Panc1 (cell line): Measurements from ENCODE around the gene HTR4. TPM values are rescaled to one million over a fixed set of nuclear protein-coding genes. Genes with fewer than 3 reads are reported as not detected.

ENCODE experiments used
- ATAC-seq: fragments of 200-7000 bp; cut with Tn5 transposase; 2 replicates; pipeline ENCODE4 v1.9.1; 2020; ENCODE audit warnings: mild to moderate bottlenecking, moderate library complexity
- BruUV-seq: library from RNA; stranded (reverse); fragments of 400-500 nt; replicated peaks from 2 replicates; lab custom pipeline; 2021; lab: Mats Ljungman, UMichigan
- CTCF ChIA-PET: fragments of 300-600 bp; sonication (Branson Sonifier 250); formaldehyde crosslinking; loops from one replicate; lab custom pipeline; 2022; ENCODE audit warnings: antibody characterized with exemption; lab: Charles Lee
- POLR2A ChIA-PET: fragments of 300-600 bp; sonication (Branson Sonifier 250); formaldehyde crosslinking; loops from one replicate; lab custom pipeline; 2022; ENCODE audit warnings: antibody characterized with exemption; lab: Charles Lee
- DNase-seq: peaks from one replicate; pipeline ENCODE4 v3.0.0-alpha.2; 2010; ENCODE audit warnings: low read depth, low spot score
- H3K27ac ChIP-seq: 2 replicates; pipeline ENCODE4 v1.5.1; 2011; ENCODE audit warnings: mild to moderate bottlenecking, low read length, inconsistent platforms
- H3K27me3 ChIP-seq: fragments of 200-500 bp; sonication (Bioruptor generic); 2 replicates; pipeline ENCODE4 v1.6.0; 2014; ENCODE audit warnings: low read length, inconsistent platforms; ENCODE audit not compliant: control insufficient read depth, insufficient read depth
- H3K36me3 ChIP-seq: fragments of 200-500 bp; sonication (Bioruptor generic); 2 replicates; pipeline ENCODE4 v1.5.1; 2014; ENCODE audit warnings: inconsistent platforms, mild to moderate bottlenecking, low read length, moderate library complexity; ENCODE audit not compliant: control insufficient read depth, insufficient read depth
- H3K4me1 ChIP-seq: 2 replicates; pipeline ENCODE4 v1.5.1; 2011; ENCODE audit warnings: inconsistent platforms, mild to moderate bottlenecking, low read length, moderate library complexity; ENCODE audit not compliant: control insufficient read depth, insufficient read depth
- H3K4me3 ChIP-seq, 2 experiments: 2 replicates each; pipeline ENCODE4 v1.5.1; 2011 to 2012; ENCODE audit warnings: low read depth in 2 of 2, low read length in 2 of 2, mild to moderate bottlenecking in 2 of 2, inconsistent platforms in 1 of 2, moderate library complexity in 1 of 2
- H3K9me3 ChIP-seq: fragments of 200-500 bp; sonication (Bioruptor generic); 2 replicates; pipeline ENCODE4 v1.5.1; 2014; ENCODE audit warnings: low read depth, mild to moderate bottlenecking, inconsistent platforms, low read length, moderate library complexity; ENCODE audit not compliant: control insufficient read depth, insufficient read depth
- CTCF ChIP-seq: fragments of 450-650 bp; IDR thresholded peaks from 2 replicates; pipeline ENCODE4 v1.5.1; 2017; ENCODE audit warnings: mild to moderate bottlenecking
- POLR2AphosphoS5 ChIP-seq: IDR thresholded peaks from 2 replicates; pipeline ENCODE4 v1.6.1; 2012; ENCODE audit warnings: mild to moderate bottlenecking, low read depth, low read length, moderate library complexity
- REST ChIP-seq, 2 experiments: IDR thresholded peaks; 2 replicates each; pipeline ENCODE4 v1.6.1; 2011 to 2012; ENCODE audit warnings: low read depth in 2 of 2, control low read depth in 1 of 2, low read length in 1 of 2, mild to moderate bottlenecking in 1 of 2, moderate library complexity in 1 of 2; ENCODE audit not compliant: insufficient read depth in 1 of 2
- SIN3A ChIP-seq: IDR thresholded peaks from 2 replicates; pipeline ENCODE4 v1.6.1; 2012; ENCODE audit warnings: low read depth, mild to moderate bottlenecking, low read length, moderate library complexity, borderline replicate concordance; ENCODE audit not compliant: insufficient read depth
- TCF7L2 ChIP-seq: IDR thresholded peaks from 2 replicates; pipeline ENCODE4 v1.6.1; 2011; ENCODE audit warnings: mild to moderate bottlenecking, low read depth, low read length, inconsistent platforms
- in situ Hi-C: cut with HindIII; loops from 2 replicates; pipeline ENCODE4 v1.10.0; 2016; ENCODE audit warnings: low sequenced_read_pairs, low pct_unique_long_range_greater_than_20kb
- intact Hi-C: fragments of 100-400 bp; cut with micrococcal nuclease; formaldehyde crosslinking; loops from one replicate; pipeline ENCODE4 v1.10.0; 2022; ENCODE audit not compliant: unreplicated experiment
- total RNA-seq: library from RNA; stranded (reverse); gene quantifications from one replicate; pipeline ENCODE4 v1.2.1, GENCODE V29; 2021; ENCODE audit not compliant: unreplicated experiment

The HTR4 gene
- total RNA-seq, 1 experiment from 2014 or later = not detected

GRCh38 chr5:148452499-148453193 is 201.7 kb downstream of the HTR4 start:
- POLR2A ChIA-PET = no interaction called here
- Histone ChIP-seq H3K27ac (no peak overlapping the region), H3K4me1 (no peaks in the 10 kb centered on the region), H3K4me3 (no peak overlapping the region), H3K27me3 (peaks cover 2% of the 10 kb centered on the region; the same call in 1 of the 2 replicates), H3K36me3 (no peaks in the 10 kb centered on the region), H3K9me3 (no peaks in the 10 kb centered on the region)
- ATAC-seq = no peak
- in situ Hi-C loops (no loop called here), intact Hi-C loops (loop anchor here (10.0 kb wide), 1 partner anchor 582 kb away; no protein-coding TSS in a partner anchor)
- CTCF ChIA-PET = no interaction called here
- TF ChIP-seq POLR2AphosphoS5 = no peak
- TF ChIP-seq TCF7L2 = no peak
- TF ChIP-seq REST (IDR thresholded peaks at IDR 0.05; ENCODE audit: insufficient read depth in 1 of 2, low read depth in 2 of 2, low read length in 1 of 2) = no peak
- no peak for TF ChIP-seq SIN3A
- no peak for TF ChIP-seq CTCF
- DNase-seq = no peak
- BruUV-seq = no TSS peak

GRCh38 chr5:148446611-148447010 is 207.7 kb downstream of the HTR4 start:
- ATAC-seq = no peak
- no peak overlapping the region for H3K27ac ChIP-seq
- no peak for DNase-seq
- no peak overlapping the region for H3K4me3 ChIP-seq
- POLR2A ChIA-PET = no interaction called here
- no peaks in the 10 kb centered on the region for H3K4me1 ChIP-seq
- in situ Hi-C loops (no loop called here), intact Hi-C loops (no loop called here)
- no peaks in the 10 kb centered on the region for H3K9me3 ChIP-seq
- CTCF ChIA-PET = no interaction called here
- H3K36me3 ChIP-seq = peaks cover 3% of the 10 kb centered on the region
- peaks cover 2% of the 10 kb centered on the region; the same call in 1 of the 2 replicates for H3K27me3 ChIP-seq
- BruUV-seq = no TSS peak
- TF ChIP-seq CTCF = no peak
- TF ChIP-seq POLR2AphosphoS5 = no peak
- no peak for TF ChIP-seq REST (IDR thresholded peaks at IDR 0.05; ENCODE audit: insufficient read depth in 1 of 2, low read depth in 2 of 2, low read length in 1 of 2)
- TF ChIP-seq TCF7L2 = no peak
- no peak for TF ChIP-seq SIN3A
